HG03439 (cell line): ENCODE measurements around the gene TMEM258.

Experiments used
- ATAC-seq: cut with Tn5 transposase; IDR thresholded peaks from one replicate; pipeline ENCODE4 v1.9.1; 2021; ENCODE audit warnings: mild to moderate bottlenecking, moderate library complexity; ENCODE audit not compliant: unreplicated experiment

The TMEM258 gene

DNA sequence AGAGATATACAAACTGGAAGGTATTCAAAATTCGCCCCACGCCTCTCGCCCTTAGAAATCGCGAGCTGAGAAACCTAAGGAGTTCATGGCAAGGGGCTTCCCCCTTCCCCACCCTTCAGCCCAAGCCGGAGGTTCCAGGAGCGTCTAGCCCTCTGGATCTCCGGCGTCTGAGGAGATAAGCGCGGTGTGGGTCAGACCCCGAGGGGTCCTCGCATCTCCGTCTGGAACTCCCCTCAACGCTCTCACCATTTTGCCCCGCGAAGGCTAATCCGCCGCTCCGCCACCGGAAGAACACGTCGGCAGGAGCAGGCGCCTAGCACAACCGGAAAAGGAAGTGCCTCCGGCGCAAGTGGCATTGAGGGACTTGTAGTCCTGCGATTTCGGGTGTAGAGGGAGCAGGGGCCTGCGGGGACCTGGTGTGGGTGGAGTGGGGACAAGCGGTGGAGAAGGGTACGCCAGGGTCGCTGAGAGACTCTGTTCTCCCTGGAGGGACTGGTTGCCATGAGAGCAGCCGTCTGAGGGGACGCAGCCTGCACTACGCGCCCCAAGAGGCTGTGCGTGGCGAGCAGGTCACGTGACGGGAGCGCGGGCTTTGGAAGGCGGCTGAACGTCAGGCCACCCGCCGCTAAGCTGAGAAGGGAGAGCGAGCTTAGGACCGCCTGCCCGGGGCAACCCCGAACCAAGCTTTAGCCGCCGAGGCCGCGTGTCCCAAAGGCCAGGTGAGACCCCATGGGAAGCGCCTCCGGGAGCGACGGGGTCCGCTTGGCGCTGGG is at the start of gene TMEM258, which contains the start of gene FEN1:
TMEM258 (minus strand) TSS at position 290 of the 773 bp plus-strand sequence; CDS start at position 249, 41 bp downstream.
FEN1 (plus strand) TSS at position 602 of the 773 bp plus-strand sequence. CDS start 2,451 bp downstream, outside the sequence.
- peak; percentile 82 for ATAC-seq

DNA sequence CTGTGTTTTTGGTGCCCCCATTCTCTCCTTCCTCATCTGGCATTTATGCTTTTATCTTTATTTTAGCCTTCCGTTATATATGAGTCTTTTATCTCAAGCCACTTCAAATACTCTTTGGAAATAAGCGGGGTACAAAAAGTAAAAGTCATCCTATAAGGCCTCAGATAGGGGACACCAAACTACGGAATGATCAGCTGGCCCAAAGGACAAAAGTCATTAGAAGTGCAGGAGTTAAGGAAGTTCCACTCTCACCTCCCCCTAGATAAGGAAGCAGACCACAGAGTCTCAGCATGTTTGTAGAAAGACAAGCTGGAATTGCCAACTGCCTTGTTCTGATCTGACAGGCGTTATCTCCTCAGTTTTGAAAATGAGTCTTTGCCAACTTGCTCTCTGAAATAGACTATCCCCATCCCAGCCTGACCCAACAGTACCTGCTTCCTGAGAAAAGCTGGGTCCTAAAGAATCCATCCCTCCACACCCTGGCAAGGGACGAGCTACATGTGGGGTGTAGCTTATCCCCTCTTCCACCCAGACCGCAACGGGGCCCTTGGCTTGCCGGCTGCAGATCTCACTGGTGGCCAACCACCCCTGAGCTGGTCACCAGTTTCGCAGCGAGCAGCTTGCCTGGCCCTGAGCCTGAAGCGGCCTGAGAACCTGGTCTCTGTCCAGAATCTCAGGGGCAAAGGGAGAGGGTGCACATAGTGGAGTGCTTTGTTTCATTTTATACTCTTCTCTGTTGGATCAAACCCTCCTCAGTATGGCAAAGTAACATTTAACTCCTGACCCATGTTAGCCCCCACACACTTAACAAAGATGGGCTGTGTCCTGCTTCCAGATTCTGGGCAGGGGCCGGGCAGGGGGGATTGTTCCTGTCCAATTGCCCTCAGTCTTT is 49.5 kb upstream of the TMEM258 start:
- ATAC-seq, result no peak

DNA sequence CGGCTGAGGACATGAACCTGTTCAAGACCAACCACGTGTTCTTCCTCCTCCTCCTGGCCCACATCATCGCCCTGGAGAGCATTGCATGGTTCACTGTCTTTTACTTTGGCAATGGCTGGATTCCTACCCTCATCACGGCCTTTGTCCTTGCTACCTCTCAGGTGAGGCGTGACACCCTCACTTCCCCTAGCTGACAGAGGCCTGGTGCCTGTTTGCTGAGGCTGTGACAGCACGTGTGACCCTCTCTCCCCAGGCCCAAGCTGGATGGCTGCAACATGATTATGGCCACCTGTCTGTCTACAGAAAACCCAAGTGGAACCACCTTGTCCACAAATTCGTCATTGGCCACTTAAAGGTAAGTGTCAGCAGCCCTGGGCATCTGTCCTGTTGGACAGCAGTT is 48.0 kb upstream of the TMEM258 start:
- no peak for ATAC-seq

DNA sequence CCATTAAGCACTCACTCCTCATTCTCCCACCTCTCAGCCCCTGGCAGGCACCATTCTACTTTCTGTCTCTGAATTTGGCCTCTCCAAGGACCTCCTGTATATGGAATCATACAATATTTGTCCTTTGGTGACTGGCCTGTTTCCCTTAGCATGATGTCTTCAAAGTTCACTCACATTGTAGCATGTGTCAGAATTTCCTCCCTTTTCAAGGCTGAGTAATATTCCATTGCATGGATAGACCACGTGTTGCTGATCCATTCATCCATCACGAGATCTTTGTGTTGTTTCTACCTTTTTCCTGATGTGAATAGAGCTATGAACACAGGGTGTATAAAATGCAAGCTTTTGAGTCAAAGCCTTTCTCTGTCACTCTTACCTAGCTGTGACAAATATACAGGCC is 47.3 kb upstream of the TMEM258 start:
- ATAC-seq, result no peak

DNA sequence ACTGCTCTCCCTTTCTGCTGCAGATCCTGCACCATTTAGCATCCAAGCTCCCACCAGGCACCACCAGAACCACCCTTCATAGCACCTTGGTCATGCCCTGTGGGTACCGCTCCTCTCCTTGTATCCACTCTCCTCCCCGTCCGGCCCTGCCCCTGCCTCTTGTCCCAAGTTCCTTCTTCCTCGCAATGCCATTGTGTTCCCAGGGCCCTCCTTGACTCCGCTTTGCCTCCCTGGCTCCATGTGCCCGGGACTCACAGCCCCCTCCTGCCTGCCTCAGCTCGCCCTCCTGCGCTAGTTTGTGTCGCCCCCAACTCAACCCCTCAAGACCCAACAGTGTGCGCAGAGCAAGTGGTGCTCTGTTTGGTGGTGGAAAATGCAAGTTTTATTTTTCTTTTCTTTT is 46.5 kb upstream of the TMEM258 start:
- ATAC-seq, result no peak

DNA sequence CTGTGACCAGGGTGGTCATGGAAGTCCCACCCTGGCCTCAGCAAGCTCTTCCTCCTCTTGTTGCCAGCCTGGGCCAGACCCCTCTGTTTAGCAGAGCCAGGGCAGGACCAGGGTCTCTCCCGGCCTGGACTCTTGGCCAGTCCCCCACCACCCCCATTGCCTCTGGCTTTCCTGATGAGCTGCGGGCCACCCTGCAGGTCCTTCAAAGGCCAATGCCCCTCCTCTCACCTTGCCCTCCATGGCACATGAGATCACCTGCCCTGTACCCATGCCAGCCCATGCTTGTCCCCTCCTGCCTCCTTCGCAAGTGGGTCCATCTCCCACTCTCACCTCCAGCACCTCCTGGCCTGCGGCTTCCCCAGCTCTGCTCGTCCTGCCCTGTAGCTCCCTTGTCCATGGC is 46.1 kb upstream of the TMEM258 start:
- no peak for ATAC-seq

DNA sequence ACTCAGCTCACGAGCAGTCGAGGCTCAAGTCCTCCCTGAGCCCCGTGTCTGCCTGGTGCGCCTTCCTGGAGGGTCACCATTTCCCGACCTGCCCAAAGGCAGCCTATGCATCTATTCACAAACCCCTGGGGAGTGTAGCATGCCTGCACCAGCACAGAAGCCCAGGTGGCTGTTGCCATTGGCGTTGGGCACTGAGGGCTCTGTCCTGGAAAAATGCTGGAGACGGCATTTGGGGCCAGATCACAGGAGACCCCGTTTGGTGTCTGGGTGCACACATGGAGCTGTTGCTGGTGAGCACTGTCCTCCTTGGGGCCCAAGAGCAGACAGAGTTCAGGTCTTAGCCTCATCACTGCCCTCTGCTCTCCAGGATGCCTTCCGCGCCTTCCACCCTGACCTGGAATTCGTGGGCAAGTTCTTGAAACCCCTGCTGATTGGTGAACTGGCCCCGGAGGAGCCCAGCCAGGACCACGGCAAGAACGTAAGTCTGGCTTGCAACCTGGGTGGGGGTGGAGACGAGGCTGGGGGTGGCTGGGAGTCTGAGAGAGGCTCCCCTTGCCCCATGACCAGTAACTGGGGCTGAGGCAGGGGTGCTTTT is 45.1 kb upstream of the TMEM258 start:
- no peak for ATAC-seq

DNA sequence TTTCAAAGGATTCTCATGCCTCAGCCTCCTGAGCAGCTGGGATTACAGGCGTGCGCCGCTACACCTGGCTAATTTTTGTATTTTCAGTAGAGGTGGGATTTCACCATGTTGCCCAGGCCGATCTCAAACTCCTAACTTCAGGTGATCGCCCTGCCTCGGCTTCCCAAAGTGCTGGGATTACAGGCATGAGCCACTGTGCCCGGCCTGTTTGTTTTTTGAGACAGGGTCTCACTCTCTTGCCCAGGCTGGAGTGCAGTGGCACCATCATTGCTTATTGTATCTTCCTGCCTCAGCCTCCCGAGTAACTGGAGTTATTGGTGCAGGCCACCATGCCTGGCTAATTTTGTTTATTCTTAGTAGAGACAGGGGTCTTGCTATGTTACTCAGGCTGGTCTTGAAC is 43.8 kb upstream of the TMEM258 start:
- ATAC-seq, result no peak

DNA sequence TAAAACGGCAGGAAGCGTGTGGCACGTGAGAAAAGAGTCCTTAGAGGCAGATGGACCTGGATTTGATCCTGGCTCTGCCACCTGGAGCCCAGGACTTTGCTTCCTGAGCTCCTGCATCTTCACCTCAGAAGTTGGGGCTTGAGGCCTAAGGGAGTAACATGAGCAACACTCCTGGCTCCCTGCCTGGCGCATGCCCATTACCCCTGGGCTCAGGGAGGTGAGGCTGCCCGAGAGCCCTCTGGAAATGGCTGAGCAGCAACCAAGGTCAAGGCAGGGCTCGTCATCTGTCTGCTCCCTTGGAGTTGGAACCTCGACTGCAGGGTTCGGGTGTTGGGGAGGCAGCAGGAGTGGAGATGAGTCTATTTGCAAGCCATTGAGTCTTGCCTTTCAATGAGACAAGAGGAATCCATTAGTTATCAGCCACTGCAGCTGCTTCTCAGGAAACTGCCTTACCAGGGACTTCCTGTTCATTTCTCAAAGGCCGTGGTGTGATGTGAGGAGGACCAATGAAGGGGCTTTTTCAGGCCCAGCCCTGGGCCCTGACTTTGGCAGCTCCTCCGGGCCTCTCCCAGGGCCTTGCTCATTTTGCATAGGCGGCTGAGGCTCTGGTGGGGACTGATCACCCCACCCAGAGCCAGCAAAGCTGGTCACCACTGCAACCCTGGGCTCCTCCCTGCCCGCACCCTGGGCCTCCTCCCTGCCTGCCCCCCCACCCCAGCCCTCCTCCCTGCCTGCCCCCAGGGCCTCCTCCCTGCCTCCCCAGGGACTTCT is 42.1 kb upstream of the TMEM258 start:
- peak; percentile 82 for ATAC-seq

DNA sequence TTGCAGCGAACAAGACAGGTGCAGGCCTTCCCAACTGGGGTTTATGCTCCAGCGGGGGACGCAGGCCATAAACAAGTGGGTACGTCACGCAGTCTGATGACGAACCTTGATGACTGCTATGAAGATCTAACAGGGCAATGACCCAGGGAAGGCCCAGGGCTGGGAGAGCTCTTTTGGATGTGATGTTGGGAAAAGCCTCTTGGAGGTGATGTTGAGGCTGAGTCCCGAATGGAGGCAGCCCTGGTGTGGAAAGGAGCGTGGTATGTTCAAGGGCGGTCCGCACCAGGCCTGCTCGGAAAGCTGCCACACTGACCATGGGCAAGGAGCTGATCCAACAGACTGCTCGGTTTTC is 41.5 kb upstream of the TMEM258 start:
- no peak for ATAC-seq

DNA sequence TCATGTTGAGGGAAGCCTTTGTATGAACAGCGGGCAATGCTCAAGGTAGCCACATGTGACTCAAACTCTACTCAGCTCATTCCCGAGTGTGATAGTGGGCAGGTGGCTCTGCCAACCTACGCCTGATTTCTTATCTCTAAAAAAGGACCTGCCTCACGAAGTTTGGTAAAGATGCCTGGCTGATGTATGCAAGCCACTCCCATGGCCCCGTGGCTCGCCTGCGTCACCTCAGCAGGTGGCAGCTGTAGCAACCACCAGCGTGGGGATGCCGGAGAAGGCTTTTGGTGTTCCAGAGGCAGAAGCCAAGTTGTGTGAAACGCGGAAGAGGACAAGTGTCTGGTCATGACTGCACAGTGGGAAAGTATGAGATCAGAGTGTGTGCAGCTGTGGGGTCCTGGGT is 41.1 kb upstream of the TMEM258 start:
- ATAC-seq, result no peak

DNA sequence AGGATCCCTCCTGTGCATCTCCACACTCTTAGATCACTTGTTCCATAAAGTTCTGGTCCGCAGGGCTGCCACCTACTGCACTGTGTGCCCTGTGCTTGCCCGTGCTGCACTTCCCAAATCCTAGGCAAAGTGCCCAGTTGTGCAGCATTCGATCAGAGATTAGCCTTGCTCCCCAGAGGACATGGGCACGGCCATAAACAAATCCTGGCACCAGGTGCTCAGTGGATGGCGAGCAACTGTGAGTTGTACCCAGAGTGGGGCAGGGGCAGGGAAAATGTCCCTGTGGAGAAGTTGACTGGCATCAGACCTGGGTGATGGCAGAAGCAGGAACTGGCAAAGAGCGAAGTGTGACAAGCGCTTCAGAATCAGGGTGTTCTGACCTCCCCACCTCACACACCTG is 40.4 kb upstream of the TMEM258 start:
- no peak for ATAC-seq

DNA sequence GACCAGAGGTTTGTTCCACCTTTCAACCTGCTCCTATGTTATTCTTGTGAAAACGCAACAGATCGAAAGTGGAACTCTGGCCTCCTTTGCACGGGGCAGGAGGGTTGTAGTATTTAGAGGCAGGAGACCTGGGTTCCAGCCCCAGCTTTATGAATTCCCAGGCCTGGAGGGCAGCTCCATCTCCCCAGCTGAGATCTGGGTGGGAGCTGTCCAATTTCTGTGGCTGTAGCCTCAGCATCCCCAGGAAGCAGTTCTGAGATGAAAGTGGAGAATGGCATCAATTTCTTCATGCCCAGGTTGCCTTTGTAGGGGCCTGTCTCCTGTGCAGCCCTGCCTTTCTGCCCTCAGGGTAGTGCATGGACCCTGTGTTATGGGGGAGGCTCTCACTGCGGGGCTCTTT is 39.8 kb upstream of the TMEM258 start:
- no peak for ATAC-seq

DNA sequence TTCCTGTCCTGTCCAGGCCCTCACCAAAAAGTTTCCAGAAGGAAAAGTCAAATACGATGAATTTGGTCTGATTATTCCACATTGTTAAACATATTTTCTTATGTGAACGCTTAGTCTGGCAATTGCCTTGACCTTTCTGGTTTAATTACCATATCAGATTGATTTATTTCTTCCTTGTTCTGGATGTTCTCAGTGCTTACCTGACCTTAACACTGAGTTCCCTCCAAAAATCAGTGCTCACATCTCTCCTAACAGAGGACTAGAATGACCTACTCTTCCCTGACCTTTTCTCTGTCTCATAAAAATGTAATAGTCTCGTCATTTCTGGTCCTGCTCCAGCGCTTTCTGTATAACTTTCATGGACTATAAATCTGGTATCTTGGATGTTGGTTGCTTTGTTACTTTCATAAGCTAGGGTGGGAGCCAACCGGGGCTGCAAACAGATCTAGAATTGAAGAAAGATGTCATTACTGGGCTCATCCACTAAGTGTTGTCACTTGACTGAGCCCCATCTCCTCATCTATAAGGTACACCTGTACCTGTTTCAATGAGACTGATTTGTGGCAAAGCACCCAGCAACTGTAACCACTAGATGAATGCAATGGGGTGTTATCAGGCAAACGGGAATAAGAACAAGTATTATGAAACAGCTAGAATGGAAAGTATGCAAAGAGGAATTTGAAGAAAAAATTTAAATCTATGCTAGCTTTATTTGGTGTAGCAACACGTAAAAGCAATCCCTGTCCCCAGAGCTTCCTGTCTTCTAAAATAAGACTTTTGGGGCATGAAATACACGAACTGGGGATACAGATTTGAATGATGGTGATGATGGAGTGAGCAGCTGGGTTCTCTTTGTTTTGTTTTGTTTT is 38.1 kb upstream of the TMEM258 start:
- no peak for ATAC-seq

DNA sequence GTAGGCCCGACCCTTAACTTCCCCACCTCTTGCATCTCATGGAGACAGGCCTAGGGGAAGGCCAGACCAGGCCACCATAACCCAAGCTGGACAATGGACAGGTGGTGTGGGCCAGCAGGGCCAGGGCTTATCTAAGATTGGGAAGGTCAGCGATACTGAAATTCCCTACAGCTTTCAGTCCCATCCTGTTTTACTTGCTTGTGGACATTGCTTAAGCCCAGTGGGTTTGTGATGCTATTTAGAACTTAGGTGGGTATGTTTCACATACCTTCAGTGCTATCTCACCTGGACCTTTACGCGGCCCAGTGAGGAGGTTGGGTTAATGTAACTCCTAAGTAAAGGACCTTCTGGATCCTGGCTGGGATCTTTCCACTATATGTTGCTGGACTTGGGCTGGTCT is 37.4 kb upstream of the TMEM258 start:
- ATAC-seq, result no peak

DNA sequence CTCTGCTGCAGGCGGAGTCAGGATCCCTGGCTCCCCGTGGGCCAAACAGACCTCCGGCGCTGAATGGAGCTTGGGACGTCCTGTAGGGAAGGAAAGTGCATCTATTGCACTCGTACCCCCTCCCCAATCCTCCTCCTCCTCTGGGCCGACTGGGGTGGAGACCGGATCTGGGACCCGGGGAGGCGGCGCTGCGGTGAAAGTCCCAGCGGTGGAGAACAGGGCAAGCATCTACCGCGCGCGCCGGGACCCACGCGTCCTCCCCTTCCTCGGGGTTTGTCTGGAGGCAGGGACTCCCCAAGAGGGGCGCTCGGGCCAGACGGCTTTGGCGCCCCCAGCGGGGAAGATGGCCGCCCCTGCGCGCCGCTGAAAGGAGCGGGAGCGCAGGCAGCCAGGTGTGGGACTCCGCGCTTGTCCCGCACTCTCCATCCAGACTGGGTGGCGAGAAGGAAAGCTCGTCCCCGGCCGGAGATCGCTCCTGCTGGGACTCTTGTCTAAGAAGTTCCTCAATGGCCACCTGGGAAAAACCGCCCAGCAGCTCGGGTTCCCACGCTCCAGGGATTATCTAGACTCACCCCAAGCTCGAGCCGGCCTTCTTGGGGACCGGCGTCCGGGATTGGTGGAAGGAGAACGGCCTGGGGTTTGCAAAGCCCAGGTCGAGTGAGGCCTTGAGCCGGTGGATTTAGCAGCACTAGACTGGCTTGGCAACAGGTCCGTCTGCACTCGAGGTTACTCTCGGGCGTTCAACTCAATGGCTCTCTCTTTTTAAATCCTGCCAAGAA is 36.4 kb upstream of the TMEM258 start:
- peak; percentile 30 for ATAC-seq

DNA sequence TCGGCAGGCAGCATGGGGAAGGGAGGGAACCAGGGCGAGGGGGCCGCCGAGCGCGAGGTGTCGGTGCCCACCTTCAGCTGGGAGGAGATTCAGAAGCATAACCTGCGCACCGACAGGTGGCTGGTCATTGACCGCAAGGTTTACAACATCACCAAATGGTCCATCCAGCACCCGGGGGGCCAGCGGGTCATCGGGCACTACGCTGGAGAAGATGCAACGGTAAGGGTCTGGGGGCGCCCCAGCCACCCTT is 35.9 kb upstream of the TMEM258 start:
- no peak for ATAC-seq

DNA sequence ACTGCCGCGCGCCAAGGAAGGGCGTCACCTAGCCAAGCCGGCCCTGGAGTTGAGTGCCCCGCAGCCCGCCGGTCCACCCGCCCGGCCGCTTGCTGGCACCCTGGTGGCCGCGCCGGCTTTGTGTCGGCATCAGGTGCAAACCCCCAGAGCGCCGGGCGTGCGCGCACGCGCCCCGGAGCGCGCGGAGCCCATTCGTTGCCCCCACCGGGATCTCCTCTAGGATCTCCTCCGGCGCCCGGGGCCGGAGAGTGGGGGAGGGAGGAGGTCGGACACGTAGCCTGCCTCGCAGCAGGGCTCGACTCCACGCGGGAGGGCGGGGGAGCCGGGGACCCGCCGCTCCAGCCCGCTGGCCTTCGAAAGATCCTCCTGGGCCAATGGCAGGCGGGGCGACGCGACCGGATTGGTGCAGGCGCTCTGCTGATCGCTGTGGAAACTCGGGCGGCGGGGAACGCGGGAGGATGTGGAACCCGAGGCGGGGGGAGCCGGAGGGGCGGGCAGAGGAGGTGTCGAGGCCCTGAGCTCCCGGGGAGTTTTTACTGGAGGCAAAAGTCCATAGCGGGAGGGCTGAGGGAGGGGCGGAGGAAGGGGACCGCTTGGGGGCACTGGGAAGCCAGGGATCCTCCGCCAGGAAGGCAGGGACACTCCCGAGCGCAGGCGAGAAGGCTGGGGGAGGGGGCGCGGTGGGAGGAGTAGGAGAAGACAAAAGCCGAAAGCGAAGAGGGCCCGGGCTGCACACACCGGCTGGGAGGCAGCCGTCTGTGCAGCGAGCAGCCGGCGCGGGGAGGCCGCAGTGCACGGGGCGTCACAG is 35.4 kb upstream of the TMEM258 start, which contains the start of gene FADS2:
FADS2 (plus strand) TSS at position 730 of the 808 bp plus-strand sequence. CDS start 91 bp downstream, outside the sequence.
- peak; percentile 70 for ATAC-seq
